Activated CD4-positive, alpha-beta memory T cell treated with anti-CD3 and anti-CD28 coated beads, Interleukin-2, amount 10 ng/mL, durations not matched to agents 7 days and 5 days (primary cell): ENCODE data around the gene TDG. TPM values are rescaled to one million over a fixed set of nuclear protein-coding genes. Genes with fewer than 3 reads are reported as not detected.
A peak's percentile ranks its signal among the peaks of the same experiment; 100 is the strongest.

Experiments
- CTCF ChIA-PET: fragments of 350-600 bp; sonication (Branson Sonifier 250); formaldehyde crosslinking; loops from one replicate; lab custom pipeline; 2021; ENCODE audit warnings: antibody characterized with exemption, inconsistent platforms; lab: Charles Lee
- POLR2A ChIA-PET: fragments of 350-600 bp; sonication (Branson Sonifier 250); formaldehyde crosslinking; loops from one replicate; lab custom pipeline; 2021; ENCODE audit warnings: antibody characterized with exemption; lab: Charles Lee
- DNase-seq: peaks from one replicate; pipeline ENCODE4 v3.0.0-alpha.2; 2020
- H3K27ac Mint-ChIP-seq: one replicate; pipeline ENCODE4 v1.8.0; 2021; ENCODE audit warnings: mild to moderate bottlenecking, mixed read lengths
- H3K27me3 Mint-ChIP-seq: one replicate; pipeline ENCODE4 v1.8.0; 2021; ENCODE audit warnings: mixed read lengths
- H3K36me3 Mint-ChIP-seq: one replicate; pipeline ENCODE4 v1.8.0; 2021; ENCODE audit warnings: low read depth, mixed read lengths
- H3K4me1 Mint-ChIP-seq: one replicate; pipeline ENCODE4 v1.8.0; 2021; ENCODE audit warnings: mixed read lengths
- H3K4me3 Mint-ChIP-seq: one replicate; pipeline ENCODE4 v1.8.0; 2021; ENCODE audit warnings: mild to moderate bottlenecking, mixed read lengths
- H3K9me3 Mint-ChIP-seq: one replicate; pipeline ENCODE4 v1.8.0; 2021; ENCODE audit warnings: mixed read lengths
- total RNA-seq, 2 experiments: library from RNA; stranded (reverse); gene quantifications; one replicate each; pipeline ENCODE4 v1.2.3, GENCODE V29; 2021

Gene TDG
- total RNA-seq, 2 experiments from 2014 or later: 33.0 to 34.4 TPM

DNA sequence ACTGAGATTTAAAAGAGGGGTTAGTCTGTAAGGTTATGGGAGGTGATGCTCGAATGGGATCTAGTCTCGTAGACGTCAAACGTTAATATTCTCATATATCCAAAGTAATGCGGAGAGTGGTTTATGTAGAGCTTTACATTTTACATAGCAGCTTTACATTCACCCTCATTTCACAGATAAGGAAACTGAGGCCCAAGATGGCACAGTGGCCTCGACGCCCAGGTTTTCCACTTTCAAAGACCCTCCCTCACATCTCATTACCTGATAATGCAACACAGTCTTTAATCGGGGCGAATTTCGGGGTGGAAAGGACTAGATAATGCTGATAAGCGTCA is 450 bp upstream of the TDG start:
- Mint-ChIP-seq H3K4me1 (peaks cover 58% of the 10 kb centered on the region), H3K4me3 (peak overlapping the region; percentile 97), H3K9me3 (no peaks in the 10 kb centered on the region), H3K36me3 (peaks cover 34% of the 10 kb centered on the region), H3K27ac (peak overlapping the region; percentile 91), H3K27me3 (no peaks in the 10 kb centered on the region)
- DNase-seq: no peak
- ChIA-PET CTCF (interaction anchor here (0.7 to 2.8 kb wide), 11 partner anchors 8 to 322 kb away, joined by 3 to 30 read pairs (median 4); partner anchors contain the start of genes HSP90B1 and NFYB), POLR2A (interaction anchor here (0.7 to 6.5 kb wide), 20 partner anchors 9 to 1259 kb away, joined by 3 to 159 read pairs (median 9); partner anchors contain the start of genes EID3, HCFC2, HSP90B1 and NFYB)

DNA sequence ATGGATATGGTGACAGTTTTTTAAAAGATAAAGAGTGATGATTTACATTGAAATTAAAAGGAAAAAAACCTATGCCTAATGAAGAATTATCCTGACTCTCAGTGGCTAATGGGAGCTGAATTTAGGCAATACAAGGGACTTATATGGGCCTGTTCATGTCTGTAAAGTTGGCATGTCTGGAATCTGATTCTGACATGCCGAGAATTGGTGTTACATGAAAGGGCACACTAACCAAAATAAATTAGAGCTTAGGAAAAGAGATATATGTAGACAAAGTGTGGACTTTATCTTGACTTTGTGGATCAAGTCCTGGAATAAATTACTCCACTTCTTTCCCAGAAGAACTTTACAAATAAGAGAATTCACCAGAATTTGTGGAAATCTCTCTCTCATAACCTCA is 1.1 kb downstream of the TDG start:
- CTCF ChIA-PET: interaction anchor here (1.7 to 2.8 kb wide), 4 partner anchors 10 to 142 kb away, joined by 3 to 30 read pairs (median 7); partner anchors contain the start of gene HSP90B1
- no peaks in the 10 kb centered on the region for H3K27me3 Mint-ChIP-seq
- H3K27ac Mint-ChIP-seq: peak overlapping the region; percentile 91
- no peaks in the 10 kb centered on the region for H3K9me3 Mint-ChIP-seq
- POLR2A ChIA-PET: interaction anchor here (0.7 to 6.5 kb wide), 16 partner anchors 7 to 321 kb away, joined by 3 to 159 read pairs (median 10); partner anchors contain the start of genes HCFC2, HSP90B1 and NFYB
- DNase-seq: no peak
- peaks cover 34% of the 10 kb centered on the region for H3K36me3 Mint-ChIP-seq
- H3K4me3 Mint-ChIP-seq: peak overlapping the region; percentile 97
- H3K4me1 Mint-ChIP-seq: peaks cover 67% of the 10 kb centered on the region

DNA sequence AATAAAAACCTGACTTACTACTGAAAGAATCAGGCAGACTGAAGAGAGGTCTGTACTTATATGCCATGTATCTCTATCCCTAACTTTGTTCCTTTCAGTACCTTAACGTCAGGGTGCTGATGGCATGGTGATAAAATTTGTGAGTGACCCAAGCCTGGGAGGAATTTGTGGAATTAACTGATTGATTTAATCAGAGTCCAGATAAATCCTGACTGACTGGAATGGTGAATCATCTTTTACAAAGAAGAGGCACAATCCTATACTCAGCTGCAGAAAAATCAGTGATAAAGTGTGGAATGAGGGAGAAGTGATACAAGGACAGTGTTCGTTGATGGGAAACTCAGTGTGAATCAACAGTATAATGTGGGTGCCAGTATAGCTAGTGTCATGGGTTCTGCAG is 3.7 kb downstream of the TDG start:
- Mint-ChIP-seq H3K27me3 (no peaks in the 10 kb centered on the region), H3K9me3 (no peaks in the 10 kb centered on the region), H3K4me3 (no peak overlapping the region), H3K4me1 (peaks cover 63% of the 10 kb centered on the region), H3K36me3 (peaks cover 39% of the 10 kb centered on the region), H3K27ac (no peak overlapping the region)
- no peak for DNase-seq
- ChIA-PET CTCF (no interaction called here), POLR2A (interaction anchor here (1.4 to 5.5 kb wide), 3 partner anchors 14 to 39 kb away, joined by 3 to 159 read pairs (median 10); partner anchors contain the start of gene HSP90B1)

DNA sequence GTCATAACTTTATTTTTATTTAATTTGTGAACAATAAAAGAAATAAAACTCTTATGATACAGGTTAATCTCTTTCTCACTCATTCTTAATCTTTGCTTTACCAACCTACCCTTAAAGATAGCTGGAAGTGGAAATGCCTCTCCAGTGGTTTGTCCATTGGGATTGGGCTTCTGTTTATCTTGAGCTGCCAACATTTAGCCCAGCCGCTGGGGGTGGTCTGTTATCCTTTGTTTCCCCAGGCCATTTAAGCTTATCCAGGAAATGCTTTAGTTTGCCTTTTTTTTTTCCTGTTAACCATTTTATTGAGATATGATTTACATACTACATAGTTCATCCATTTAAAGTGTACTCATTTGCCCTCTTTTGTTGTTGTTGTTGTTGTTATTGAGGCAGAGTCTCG is 8.2 kb downstream of the TDG start:
- CTCF ChIA-PET: interaction anchor here (1.0 to 2.0 kb wide), 3 partner anchors 10 to 135 kb away, joined by 3 to 4 read pairs (median 4); no protein-coding TSS in a partner anchor
- Mint-ChIP-seq H3K27ac (no peak overlapping the region), H3K27me3 (no peaks in the 10 kb centered on the region), H3K4me3 (no peak overlapping the region), H3K9me3 (no peaks in the 10 kb centered on the region), H3K4me1 (peaks cover 33% of the 10 kb centered on the region), H3K36me3 (peaks cover 37% of the 10 kb centered on the region)
- DNase-seq: no peak
- POLR2A ChIA-PET: interaction anchor here (1.7 to 1.9 kb wide), 2 partner anchors 8 to 17 kb away, joined by 7 read pairs; partner anchors contain the start of gene TDG

DNA sequence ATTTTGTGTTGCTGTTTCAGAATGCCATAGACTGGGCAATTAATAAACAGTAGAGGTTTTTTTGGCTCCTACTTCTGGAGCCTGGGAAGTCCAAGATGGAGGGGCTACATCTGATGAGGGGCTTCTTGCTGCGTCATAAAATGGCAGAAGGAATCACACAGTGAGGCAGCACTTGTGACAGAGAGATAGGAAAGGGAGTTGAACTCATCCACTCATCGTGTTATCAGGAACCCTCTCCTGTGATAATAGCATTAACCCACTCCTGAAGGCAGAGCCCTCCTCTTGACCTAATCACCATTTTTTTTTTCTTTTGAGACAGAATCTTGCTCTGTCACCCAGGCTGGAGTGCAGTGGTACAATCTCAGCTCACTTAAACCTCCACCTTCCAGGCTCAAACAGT is 9.7 kb downstream of the TDG start:
- no peaks in the 10 kb centered on the region for H3K27me3 Mint-ChIP-seq
- DNase-seq: no peak
- H3K36me3 Mint-ChIP-seq: peaks cover 45% of the 10 kb centered on the region
- CTCF ChIA-PET: no interaction called here
- POLR2A ChIA-PET: interaction anchor here (0.6 kb wide), 1 partner anchor 84 kb away, joined by 3 read pairs; no protein-coding TSS in a partner anchor
- peaks cover 24% of the 10 kb centered on the region for H3K4me1 Mint-ChIP-seq
- H3K27ac Mint-ChIP-seq: no peak overlapping the region
- H3K4me3 Mint-ChIP-seq: no peak overlapping the region
- no peaks in the 10 kb centered on the region for H3K9me3 Mint-ChIP-seq

DNA sequence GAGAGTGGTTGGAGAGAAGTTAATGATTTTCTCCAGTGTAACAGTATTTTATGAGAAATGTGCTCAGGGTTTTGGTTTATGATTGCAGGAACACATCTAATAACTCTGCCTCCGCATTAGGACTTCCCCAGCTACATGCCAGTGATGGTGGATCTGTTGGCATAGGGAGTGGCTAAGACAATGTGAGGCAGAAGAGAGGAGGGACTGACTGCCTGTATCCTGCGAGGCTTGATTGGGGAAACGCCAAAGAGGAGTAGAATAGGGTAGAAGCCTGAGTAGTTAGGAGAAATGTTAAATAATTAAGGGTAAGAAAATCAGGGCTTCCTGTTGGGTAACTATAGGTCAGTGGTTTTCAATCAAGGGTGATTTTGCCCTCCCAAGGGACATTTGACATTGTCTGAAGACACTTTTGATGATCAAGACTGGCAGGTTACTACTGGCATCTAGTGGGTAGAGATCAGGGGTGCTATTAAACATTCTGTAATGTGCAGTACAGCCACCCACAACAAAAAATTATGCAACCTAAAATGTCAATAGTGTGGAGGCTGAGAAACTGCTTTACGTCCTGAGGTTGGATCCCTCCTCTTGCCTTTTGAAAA is 12.8 kb downstream of the TDG start:
- ChIA-PET CTCF (no interaction called here), POLR2A (no interaction called here)
- no peak overlapping the region for H3K4me3 Mint-ChIP-seq
- H3K4me1 Mint-ChIP-seq: peaks cover 10% of the 10 kb centered on the region
- no peak for DNase-seq
- no peaks in the 10 kb centered on the region for H3K9me3 Mint-ChIP-seq
- H3K27ac Mint-ChIP-seq: no peak overlapping the region
- H3K27me3 Mint-ChIP-seq: no peaks in the 10 kb centered on the region
- H3K36me3 Mint-ChIP-seq: peaks cover 60% of the 10 kb centered on the region

DNA sequence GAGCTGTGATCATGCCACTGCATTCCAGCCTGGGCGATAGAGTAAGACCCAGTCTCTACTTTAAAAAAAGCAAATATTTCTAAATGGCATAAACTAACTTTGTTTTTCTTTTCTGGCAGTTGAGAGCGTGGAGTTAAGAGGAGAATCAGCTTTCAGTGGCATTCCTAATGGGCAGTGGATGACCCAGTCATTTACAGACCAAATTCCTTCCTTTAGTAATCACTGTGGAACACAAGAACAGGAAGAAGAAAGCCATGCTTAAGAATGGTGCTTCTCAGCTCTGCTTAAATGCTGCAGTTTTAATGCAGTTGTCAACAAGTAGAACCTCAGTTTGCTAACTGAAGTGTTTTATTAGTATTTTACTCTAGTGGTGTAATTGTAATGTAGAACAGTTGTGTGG is 21.2 kb downstream of the TDG start:
- Mint-ChIP-seq H3K36me3 (peaks cover 27% of the 10 kb centered on the region), H3K4me1 (no peaks in the 10 kb centered on the region), H3K9me3 (no peaks in the 10 kb centered on the region), H3K4me3 (no peak overlapping the region), H3K27ac (no peak overlapping the region), H3K27me3 (no peaks in the 10 kb centered on the region)
- ChIA-PET CTCF (no interaction called here), POLR2A (no interaction called here)
- no peak for DNase-seq

DNA sequence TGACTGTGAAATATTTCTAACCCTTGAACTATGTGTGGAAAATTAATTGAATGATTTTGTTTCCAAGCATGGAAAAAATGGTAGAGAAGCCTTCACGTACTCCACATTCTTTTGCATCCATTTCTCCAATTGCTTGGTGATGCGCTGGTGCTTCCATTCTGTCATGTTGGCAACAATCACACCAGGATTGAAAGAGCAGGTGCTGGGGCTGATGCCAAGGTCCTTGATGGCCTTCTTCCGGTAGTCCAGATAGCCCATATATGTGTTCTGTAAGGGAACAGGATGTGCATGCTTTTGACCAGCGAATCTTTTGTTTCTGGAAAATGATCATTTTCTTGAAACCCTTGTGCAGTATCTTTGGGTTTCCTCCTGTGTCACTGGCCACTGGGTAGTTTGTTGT is 28.6 kb downstream of the TDG start:
- no peak overlapping the region for H3K27ac Mint-ChIP-seq
- H3K9me3 Mint-ChIP-seq: no peaks in the 10 kb centered on the region
- ChIA-PET CTCF (no interaction called here), POLR2A (no interaction called here)
- H3K4me3 Mint-ChIP-seq: no peak overlapping the region
- no peaks in the 10 kb centered on the region for H3K4me1 Mint-ChIP-seq
- peaks cover 20% of the 10 kb centered on the region for H3K27me3 Mint-ChIP-seq
- no peaks in the 10 kb centered on the region for H3K36me3 Mint-ChIP-seq
- no peak for DNase-seq

DNA sequence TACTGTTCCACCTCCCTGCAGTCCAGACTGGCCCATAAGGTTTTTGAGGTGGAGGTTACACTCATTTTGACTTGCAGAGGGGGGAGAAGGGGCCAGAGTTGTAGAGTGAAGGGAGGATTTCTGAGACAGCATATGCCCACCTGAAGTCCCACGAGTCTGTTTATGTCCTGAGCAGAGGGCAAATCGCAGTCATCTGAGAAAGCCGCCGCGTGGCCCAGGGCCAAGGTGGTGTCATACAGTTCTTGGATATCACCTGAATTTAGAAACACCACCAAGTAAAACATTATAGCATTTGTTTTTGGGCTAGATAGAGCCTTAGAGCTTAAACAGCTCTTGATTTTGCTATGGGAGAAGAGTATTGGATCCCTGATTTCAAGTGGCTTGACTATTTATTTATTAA is 30.9 kb downstream of the TDG start:
- no peak for DNase-seq
- Mint-ChIP-seq H3K27me3 (peaks cover 33% of the 10 kb centered on the region), H3K4me3 (no peak overlapping the region), H3K36me3 (no peaks in the 10 kb centered on the region), H3K9me3 (no peaks in the 10 kb centered on the region), H3K4me1 (no peaks in the 10 kb centered on the region), H3K27ac (no peak overlapping the region)
- ChIA-PET CTCF (interaction anchor here (1.1 to 1.5 kb wide), 3 partner anchors 30 to 112 kb away, joined by 3 to 4 read pairs (median 3); partner anchors contain the start of gene TDG), POLR2A (no interaction called here)

DNA sequence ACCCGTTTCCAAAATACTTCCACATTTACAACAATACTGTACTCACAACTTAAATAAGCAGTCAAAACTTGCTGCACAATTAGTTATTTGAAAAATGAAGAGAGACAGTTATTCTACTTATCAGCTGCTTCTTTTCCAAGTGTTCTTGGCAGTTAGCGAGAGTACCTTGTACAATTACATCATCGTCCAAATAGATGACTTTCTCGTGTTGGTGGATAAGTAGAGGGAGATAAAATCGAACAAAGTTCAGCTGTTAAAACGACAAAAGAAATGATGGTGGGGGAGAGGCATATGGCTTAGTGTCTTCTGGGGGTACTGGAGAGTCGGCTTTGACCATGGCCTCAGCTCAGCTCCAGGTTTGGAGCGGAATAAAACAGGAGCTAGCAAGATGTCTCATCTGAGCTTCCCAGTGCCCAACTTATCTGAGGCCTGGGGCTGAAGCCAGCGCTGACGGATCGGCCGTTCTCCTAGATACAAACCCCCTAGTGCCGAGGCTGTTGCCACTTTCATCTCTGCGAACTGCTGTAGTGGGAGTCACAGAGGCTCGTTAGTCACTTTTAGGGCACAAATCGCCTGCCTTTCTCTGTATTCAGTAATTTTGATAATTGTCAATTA is 31.7 kb downstream of the TDG start:
- H3K27me3 Mint-ChIP-seq: peaks cover 33% of the 10 kb centered on the region
- DNase-seq: no peak
- H3K4me3 Mint-ChIP-seq: no peak overlapping the region
- POLR2A ChIA-PET: no interaction called here
- CTCF ChIA-PET: interaction anchor here (1.1 kb wide), 1 partner anchor 112 kb away, joined by 3 read pairs; no protein-coding TSS in a partner anchor
- no peak overlapping the region for H3K27ac Mint-ChIP-seq
- no peaks in the 10 kb centered on the region for H3K36me3 Mint-ChIP-seq
- H3K9me3 Mint-ChIP-seq: no peaks in the 10 kb centered on the region
- no peaks in the 10 kb centered on the region for H3K4me1 Mint-ChIP-seq

DNA sequence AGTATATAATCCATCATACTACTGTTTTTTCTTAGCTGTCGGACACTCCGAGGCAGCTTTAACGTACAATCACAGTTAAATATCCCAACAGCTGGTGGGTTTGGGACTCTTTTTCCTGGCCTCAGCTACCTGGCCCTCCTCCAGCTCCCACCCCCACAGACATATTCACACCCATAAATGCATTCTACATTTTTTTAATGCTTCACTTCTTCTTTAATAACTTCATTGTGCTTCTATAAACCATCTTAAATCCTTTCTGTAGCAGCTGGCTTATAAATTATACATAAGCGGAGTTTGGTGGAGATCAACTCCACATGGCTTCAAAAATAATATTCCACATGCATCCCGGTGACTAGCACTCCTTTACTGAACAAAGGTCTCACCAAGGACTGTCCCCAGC is 33.3 kb downstream of the TDG start:
- peaks cover 43% of the 10 kb centered on the region for H3K27me3 Mint-ChIP-seq
- H3K4me1 Mint-ChIP-seq: no peaks in the 10 kb centered on the region
- POLR2A ChIA-PET: no interaction called here
- H3K27ac Mint-ChIP-seq: no peak overlapping the region
- no peak overlapping the region for H3K4me3 Mint-ChIP-seq
- CTCF ChIA-PET: no interaction called here
- no peaks in the 10 kb centered on the region for H3K9me3 Mint-ChIP-seq
- DNase-seq: no peak
- no peaks in the 10 kb centered on the region for H3K36me3 Mint-ChIP-seq

DNA sequence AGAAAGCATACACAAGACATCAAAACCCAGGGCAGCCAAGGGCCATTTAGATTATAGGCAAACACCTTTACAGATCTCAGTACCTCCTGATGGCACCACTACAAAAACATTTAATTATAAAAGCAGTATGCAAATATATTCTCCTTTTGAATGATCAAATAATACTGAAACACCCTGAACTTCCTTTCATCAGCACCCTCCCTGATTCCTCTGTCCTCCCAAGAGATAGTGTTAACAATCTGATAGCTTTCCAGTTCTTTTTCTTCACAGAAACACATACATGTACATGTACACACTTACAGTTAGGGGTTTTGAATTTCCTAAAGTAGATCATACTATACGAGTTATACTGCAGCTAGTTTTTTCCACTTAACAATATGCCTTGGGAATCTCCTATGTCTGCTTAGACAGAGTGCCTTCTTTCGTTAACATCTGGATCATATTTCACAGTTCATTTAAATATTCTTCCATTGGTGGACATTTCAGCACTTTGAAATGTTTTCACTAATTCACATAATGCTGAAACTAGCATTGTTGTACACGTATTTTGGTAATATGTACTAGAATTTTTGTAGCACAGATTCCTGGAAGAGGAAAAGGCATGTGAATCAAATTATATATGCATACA is 35.2 kb downstream of the TDG start:
- POLR2A ChIA-PET: no interaction called here
- Mint-ChIP-seq H3K4me1 (no peaks in the 10 kb centered on the region), H3K4me3 (no peak overlapping the region), H3K27me3 (peaks cover 45% of the 10 kb centered on the region), H3K36me3 (no peaks in the 10 kb centered on the region), H3K9me3 (no peaks in the 10 kb centered on the region), H3K27ac (no peak overlapping the region)
- CTCF ChIA-PET: no interaction called here
- no peak for DNase-seq

DNA sequence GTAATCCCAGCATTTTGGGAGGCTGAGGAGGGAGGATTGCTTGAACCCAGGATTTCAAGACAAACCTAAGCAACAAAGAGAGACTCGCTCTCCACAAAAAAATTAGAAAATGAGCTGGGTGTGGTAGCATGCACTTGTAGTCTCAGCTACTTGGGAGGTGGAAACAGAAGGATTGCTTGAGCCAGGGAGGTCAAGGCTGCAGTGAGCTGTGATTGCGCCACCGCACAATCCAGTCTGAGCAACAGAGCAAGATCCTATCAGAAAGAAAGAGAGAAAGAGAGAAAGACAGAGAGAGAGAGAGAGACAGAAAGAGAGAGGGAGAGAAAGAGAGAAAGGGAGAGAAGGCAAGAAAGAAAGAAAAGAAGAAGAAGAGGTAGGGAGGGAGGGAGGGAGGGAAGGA is 37.0 kb downstream of the TDG start:
- no peak for DNase-seq
- POLR2A ChIA-PET: no interaction called here
- H3K4me1 Mint-ChIP-seq: no peaks in the 10 kb centered on the region
- H3K36me3 Mint-ChIP-seq: no peaks in the 10 kb centered on the region
- no peak overlapping the region for H3K4me3 Mint-ChIP-seq
- CTCF ChIA-PET: no interaction called here
- H3K9me3 Mint-ChIP-seq: no peaks in the 10 kb centered on the region
- H3K27me3 Mint-ChIP-seq: peaks cover 51% of the 10 kb centered on the region
- H3K27ac Mint-ChIP-seq: no peak overlapping the region
